Breast epithelium (tissue), 3 donors: ENCODE measurements around the gene FIP1L1.

ENCODE experiments used
- CTCF ChIP-seq, 3 donors: fragments of 450-650 bp; IDR thresholded peaks; one replicate each; pipeline ENCODE4 v1.5.1; 2016 to 2017; ENCODE audit warnings: antibody characterized with exemption in 3 of 3, mild to moderate bottlenecking in 3 of 3, moderate library complexity in 3 of 3
- POLR2A ChIP-seq: fragments of 450-650 bp; IDR thresholded peaks from one replicate; pipeline ENCODE4 v1.6.1; 2016; ENCODE audit warnings: antibody characterized with exemption, mild to moderate bottlenecking, moderate library complexity

- no peak for TF ChIP-seq POLR2A
- TF ChIP-seq CTCF (IDR thresholded peaks at IDR 0.05), result no peak
Observed at GRCh38 chr4:53465281-53465680, 87.8 kb downstream of the FIP1L1 start.
